HepG2 (cell line): ENCODE measurements around the gene PCGF3. TPM values are rescaled to one million over a fixed set of nuclear protein-coding genes. Genes with fewer than 3 reads are reported as not detected.

Experiments
- BRCA1 ChIP-seq: sonication (generic); formaldehyde crosslinking; IDR thresholded peaks from 2 replicates; pipeline ENCODE4 v1.4.0; 2020; ENCODE audit warnings: missing genetic modification reagents
- CENPT ChIP-seq: sonication (generic); formaldehyde crosslinking; IDR thresholded peaks from 2 replicates; pipeline ENCODE4 v1.8.0; 2022; ENCODE audit warnings: low read depth, mild to moderate bottlenecking, moderate library complexity, missing genetic modification reagents
- CHCHD3 ChIP-seq: sonication (generic); formaldehyde crosslinking; IDR thresholded peaks from 2 replicates; pipeline ENCODE4 v1.8.0; 2022; ENCODE audit warnings: mild to moderate bottlenecking, missing genetic modification reagents, moderate library complexity
- GATAD1 ChIP-seq: IDR thresholded peaks from 2 replicates; pipeline ENCODE4 v1.6.1; 2016; ENCODE audit warnings: missing genetic modification reagents, missing compliant biosample characterization
- HNRNPH1 ChIP-seq: fragments of 200-400 bp; formaldehyde crosslinking; optimal IDR thresholded peaks from 2 replicates; pipeline ENCODE3; 2017; ENCODE audit warnings: mild to moderate bottlenecking, low read depth, low read length
- HNRNPLL ChIP-seq: fragments of 200-400 bp; formaldehyde crosslinking; IDR thresholded peaks from 2 replicates; pipeline ENCODE4 v1.6.1; 2017; ENCODE audit warnings: mild to moderate bottlenecking, low read depth, low read length; ENCODE audit not compliant: poor library complexity, severe bottlenecking
- KLF16 ChIP-seq, 2 experiments: sonication (generic) in 1 of 2; formaldehyde crosslinking in 1 of 2; IDR thresholded peaks; 2 replicates each; pipeline versions ENCODE4 v1.6.1 to v1.8.0; 2016 to 2023; ENCODE audit warnings: missing genetic modification reagents in 2 of 2, missing compliant biosample characterization in 1 of 2
- NR1H2 ChIP-seq: sonication (generic); formaldehyde crosslinking; IDR thresholded peaks from 2 replicates; pipeline ENCODE4 v1.8.1; 2022; ENCODE audit warnings: low read depth, missing genetic modification reagents, borderline replicate concordance
- RFX3 ChIP-seq: IDR thresholded peaks from 2 replicates; pipeline ENCODE4 v1.6.1; 2016; ENCODE audit warnings: missing biosample characterization, missing genetic modification reagents
- SAFB2 ChIP-seq: sonication (generic); formaldehyde crosslinking; IDR thresholded peaks from 2 replicates; pipeline ENCODE4 v1.5.1; 2020; ENCODE audit warnings: missing genetic modification reagents, low read depth, mild to moderate bottlenecking, borderline replicate concordance
- polyA plus RNA-seq, 8 experiments: library from polyadenylated mRNA; depleted of rRNA in 3 of 8; stranded (reverse) in 7 of 8; unstranded in 1 of 8; fragments of >200 nt; fragmentation: Illumina TruSeq in 4 of 8; extraction: Trizol in 4 of 8; gene quantifications; 2 replicates each; pipeline versions ENCODE4 v1.2.1 to v1.2.3, GENCODE V29; 2011 to 2016; ENCODE audit warnings: low read depth in 4 of 8, missing spikeins in 1 of 8, mixed read lengths in 1 of 8; ENCODE audit not compliant: insufficient read depth in 1 of 8
- total RNA-seq, 5 experiments: library from RNA; depleted of rRNA; stranded (reverse); fragments of >200 nt; fragmentation: Illumina TruSeq; extraction: Trizol; gene quantifications; 2 replicates each; pipeline ENCODE4 v1.2.3, GENCODE V29; 2016; ENCODE audit warnings: low read depth in 1 of 5
- TF ChIP-seq, protein P1 (sequence below): sonication (generic); formaldehyde crosslinking; IDR thresholded peaks from 2 replicates; pipeline ENCODE4 v1.4.0; 2020; ENCODE audit warnings: missing genetic modification reagents
- TF ChIP-seq, protein P2 (sequence below): sonication (generic); formaldehyde crosslinking; IDR thresholded peaks from 2 replicates; pipeline ENCODE4 v1.8.1; 2023; ENCODE audit warnings: mild to moderate bottlenecking, moderate library complexity, missing genetic modification reagents
- TF ChIP-seq, protein P3 (sequence below): sonication (generic); formaldehyde crosslinking; IDR thresholded peaks from 2 replicates; pipeline ENCODE4 v1.4.0; 2020; ENCODE audit warnings: missing genetic modification reagents
- TF ChIP-seq, protein P4 (sequence below): sonication (generic); formaldehyde crosslinking; IDR thresholded peaks from 2 replicates; pipeline ENCODE4 v1.8.0; 2022; ENCODE audit warnings: missing genetic modification reagents, low read depth, mild to moderate bottlenecking, borderline replicate concordance
- TF ChIP-seq, protein P5 (sequence below): IDR thresholded peaks from 2 replicates; pipeline ENCODE4 v1.6.1; 2018; ENCODE audit warnings: missing genetic modification reagents, mild to moderate bottlenecking, missing compliant biosample characterization
- TF ChIP-seq, protein P6 (sequence below): sonication (generic); formaldehyde crosslinking; IDR thresholded peaks from 2 replicates; pipeline ENCODE4 v1.4.0; 2020; ENCODE audit warnings: low read depth, mild to moderate bottlenecking, missing genetic modification reagents

The PCGF3 gene
- total and polyA plus RNA-seq, 2 of the 13 experiments (the other 11 are each of a cell fraction or from before 2014, with no cell fraction given): 28.6 to 66.2 TPM

DNA sequence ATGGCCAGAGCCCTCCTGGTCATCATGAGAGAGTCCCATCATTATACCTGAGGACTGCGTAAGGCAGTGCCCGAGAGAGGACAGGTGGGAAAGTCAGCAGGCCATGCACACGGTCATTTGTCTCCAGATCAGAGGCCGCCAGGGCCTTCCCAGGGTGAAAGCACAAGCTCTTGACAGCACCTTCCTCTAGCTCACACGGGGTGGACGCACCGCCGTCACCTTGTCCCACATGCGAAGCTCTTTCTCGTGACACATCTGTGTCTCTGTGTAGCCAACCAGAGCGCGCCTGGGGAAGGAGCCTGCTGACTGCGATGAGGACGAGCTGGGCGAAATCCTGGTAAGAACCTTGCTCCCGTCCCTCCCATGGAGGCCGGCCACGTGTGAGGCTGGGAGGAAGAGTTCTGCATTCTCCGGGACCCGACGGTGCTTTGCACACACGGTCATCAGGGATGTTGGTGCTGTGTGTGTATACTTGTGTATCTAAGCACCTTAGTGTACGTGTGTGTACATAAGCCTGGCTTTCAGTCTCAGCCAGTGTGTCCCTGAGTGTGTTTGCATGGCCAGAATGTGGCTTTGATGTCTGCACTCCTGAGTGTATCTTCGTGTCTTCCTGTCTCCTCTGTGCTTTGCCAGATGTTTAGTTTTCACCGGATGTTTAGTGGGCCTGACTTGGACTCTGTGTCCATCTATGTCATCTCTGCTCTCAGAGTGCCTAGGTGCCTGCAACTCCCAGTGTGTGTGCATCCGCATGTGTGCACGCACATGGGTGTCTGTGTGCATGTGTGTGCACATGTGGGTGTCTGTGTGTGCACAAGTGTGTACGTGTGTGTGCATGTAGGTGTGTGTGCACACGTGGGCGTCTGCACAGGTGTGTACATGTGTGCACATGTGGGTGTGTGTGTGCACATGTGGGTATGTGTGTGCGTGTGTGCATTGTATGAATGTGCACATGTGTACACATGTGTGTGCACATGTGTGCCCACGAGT lies 46.7 kb upstream of the PCGF3 start (continued):
- TF ChIP-seq, protein P1, sequence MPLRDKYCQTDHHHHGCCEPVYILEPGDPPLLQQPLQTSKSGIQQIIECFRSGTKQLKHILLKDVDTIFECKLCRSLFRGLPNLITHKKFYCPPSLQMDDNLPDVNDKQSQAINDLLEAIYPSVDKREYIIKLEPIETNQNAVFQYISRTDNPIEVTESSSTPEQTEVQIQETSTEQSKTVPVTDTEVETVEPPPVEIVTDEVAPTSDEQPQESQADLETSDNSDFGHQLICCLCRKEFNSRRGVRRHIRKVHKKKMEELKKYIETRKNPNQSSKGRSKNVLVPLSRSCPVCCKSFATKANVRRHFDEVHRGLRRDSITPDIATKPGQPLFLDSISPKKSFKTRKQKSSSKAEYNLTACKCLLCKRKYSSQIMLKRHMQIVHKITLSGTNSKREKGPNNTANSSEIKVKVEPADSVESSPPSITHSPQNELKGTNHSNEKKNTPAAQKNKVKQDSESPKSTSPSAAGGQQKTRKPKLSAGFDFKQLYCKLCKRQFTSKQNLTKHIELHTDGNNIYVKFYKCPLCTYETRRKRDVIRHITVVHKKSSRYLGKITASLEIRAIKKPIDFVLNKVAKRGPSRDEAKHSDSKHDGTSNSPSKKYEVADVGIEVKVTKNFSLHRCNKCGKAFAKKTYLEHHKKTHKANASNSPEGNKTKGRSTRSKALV (CRISPR knock-in tag): no peak
- TF ChIP-seq, protein P2, sequence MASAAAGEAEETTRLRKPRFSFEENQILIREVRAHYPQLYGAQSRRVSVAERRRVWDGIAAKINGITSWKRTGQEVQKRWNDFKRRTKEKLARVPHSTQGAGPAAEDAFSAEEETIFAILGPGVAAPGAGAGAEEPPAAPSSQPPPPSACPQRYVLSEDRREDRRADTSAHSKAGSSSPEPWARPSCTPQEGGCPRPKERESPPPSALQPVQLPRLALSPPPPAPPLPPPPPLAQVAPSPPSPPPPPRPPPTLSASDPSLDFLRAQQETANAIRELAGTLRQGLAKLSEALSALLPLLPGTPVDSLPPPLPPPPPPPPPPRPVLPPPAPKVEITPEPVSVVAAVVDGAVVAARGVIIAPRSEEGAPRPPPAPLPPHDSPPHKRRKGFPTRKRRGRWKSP (CRISPR knock-in tag): no peak
- TF ChIP-seq GATAD1 (no peak), SAFB2 (CRISPR knock-in tag) (no peak; the same call in 1 of the 2 replicates), KLF16 (CRISPR knock-in tag; IDR thresholded peaks at IDR 0.05) (no peak), CHCHD3 (CRISPR knock-in tag) (no peak), CENPT (CRISPR knock-in tag) (no peak), BRCA1 (no peak), HNRNPLL (no peak), RFX3 (CRISPR knock-in tag) (no peak), HNRNPH1 (peak; percentile 49), NR1H2 (CRISPR knock-in tag) (no peak)
- TF ChIP-seq, protein P3, sequence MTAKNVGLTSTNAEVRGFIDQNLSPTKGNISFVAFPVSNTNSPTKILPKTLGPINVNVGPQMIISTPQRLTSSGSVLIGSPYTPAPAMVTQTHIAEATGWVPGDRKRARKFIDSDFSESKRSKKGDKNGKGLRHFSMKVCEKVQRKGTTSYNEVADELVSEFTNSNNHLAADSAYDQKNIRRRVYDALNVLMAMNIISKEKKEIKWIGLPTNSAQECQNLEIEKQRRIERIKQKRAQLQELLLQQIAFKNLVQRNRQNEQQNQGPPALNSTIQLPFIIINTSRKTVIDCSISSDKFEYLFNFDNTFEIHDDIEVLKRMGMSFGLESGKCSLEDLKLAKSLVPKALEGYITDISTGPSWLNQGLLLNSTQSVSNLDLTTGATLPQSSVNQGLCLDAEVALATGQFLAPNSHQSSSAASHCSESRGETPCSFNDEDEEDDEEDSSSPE (CRISPR knock-in tag): no peak
- TF ChIP-seq, protein P4, sequence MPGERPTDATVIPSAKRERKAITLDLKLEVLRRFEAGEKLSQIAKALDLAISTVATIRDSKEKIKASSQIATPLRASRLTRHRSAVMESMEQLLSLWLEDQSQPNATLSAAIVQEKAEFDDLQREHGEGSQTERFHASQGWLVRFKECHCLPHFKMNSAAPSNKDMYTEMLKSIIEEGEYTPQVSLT (CRISPR knock-in tag): no peak
- TF ChIP-seq, protein P5, sequence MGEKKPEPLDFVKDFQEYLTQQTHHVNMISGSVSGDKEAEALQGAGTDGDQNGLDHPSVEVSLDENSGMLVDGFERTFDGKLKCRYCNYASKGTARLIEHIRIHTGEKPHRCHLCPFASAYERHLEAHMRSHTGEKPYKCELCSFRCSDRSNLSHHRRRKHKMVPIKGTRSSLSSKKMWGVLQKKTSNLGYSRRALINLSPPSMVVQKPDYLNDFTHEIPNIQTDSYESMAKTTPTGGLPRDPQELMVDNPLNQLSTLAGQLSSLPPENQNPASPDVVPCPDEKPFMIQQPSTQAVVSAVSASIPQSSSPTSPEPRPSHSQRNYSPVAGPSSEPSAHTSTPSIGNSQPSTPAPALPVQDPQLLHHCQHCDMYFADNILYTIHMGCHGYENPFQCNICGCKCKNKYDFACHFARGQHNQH (CRISPR knock-in tag): peak; percentile 59; the same call in 1 of the 2 replicates
- TF ChIP-seq, protein P6, sequence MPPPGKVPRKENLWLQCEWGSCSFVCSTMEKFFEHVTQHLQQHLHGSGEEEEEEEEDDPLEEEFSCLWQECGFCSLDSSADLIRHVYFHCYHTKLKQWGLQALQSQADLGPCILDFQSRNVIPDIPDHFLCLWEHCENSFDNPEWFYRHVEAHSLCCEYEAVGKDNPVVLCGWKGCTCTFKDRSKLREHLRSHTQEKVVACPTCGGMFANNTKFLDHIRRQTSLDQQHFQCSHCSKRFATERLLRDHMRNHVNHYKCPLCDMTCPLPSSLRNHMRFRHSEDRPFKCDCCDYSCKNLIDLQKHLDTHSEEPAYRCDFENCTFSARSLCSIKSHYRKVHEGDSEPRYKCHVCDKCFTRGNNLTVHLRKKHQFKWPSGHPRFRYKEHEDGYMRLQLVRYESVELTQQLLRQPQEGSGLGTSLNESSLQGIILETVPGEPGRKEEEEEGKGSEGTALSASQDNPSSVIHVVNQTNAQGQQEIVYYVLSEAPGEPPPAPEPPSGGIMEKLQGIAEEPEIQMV: no peak
